COLO668 (cell line): ENCODE measurements around the gene KIF18B.

ENCODE experiments used
- DNase-seq: peaks from one replicate; lab custom pipeline; 2025; ENCODE audit not compliant: unreplicated experiment; lab: John Stamatoyannopoulos, UW

KIF18B gene

GRCh38 chr17:44921122-44921882 lies 26.3 kb downstream of the KIF18B start:
- no peak for DNase-seq

GRCh38 chr17:44920565-44920940 lies 27.0 kb downstream of the KIF18B start:
- DNase-seq = no peak

GRCh38 chr17:44919885-44920564 lies 27.5 kb downstream of the KIF18B start:
- DNase-seq = peak; percentile 55

- DNase-seq = no peak
These were observed 28.2 kb downstream of the KIF18B start for GRCh38 chr17:44919411-44919810.

- DNase-seq = no peak
These were observed 29.6 kb downstream of the KIF18B start for GRCh38 chr17:44918006-44918405.

GRCh38 chr17:44917456-44917855 lies 30.1 kb downstream of the KIF18B start:
- no peak for DNase-seq

GRCh38 chr17:44916781-44917241 lies 30.8 kb downstream of the KIF18B start:
- no peak for DNase-seq

- no peak for DNase-seq
These were observed 31.5 kb downstream of the KIF18B start for GRCh38 chr17:44915862-44916780.

- DNase-seq = no peak
These were observed 32.2 kb downstream of the KIF18B start, which contains the start of gene GFAP for GRCh38 chr17:44915321-44915726. GFAP (minus strand) TSS chr17:44915500; CDS start chr17:44915486, 14 bp downstream.

GRCh38 chr17:44914698-44915271 lies 32.8 kb downstream of the KIF18B start:
- no peak for DNase-seq

GRCh38 chr17:44914148-44914547 lies 33.4 kb downstream of the KIF18B start:
- peak; percentile 10 for DNase-seq

GRCh38 chr17:44913676-44914075 lies 33.9 kb downstream of the KIF18B start:
- DNase-seq = no peak

- DNase-seq = no peak
These were observed 34.6 kb downstream of the KIF18B start for GRCh38 chr17:44912763-44913544.

GRCh38 chr17:44911133-44912001 lies 36.2 kb downstream of the KIF18B start:
- DNase-seq = peak; percentile 32

- DNase-seq = no peak
These were observed 37.1 kb downstream of the KIF18B start for GRCh38 chr17:44910231-44911106.

GRCh38 chr17:44909681-44910144 lies 37.9 kb downstream of the KIF18B start:
- no peak for DNase-seq

- no peak for DNase-seq
These were observed 38.7 kb downstream of the KIF18B start for GRCh38 chr17:44908761-44909326.
